ENCODE measurements around the gene SPSB1.

- 0 out of 2 replicates have a peak, but pooled peaks have one; percentile 28 for TF ChIP-seq POLR2AphosphoS5 (IDR thresholded peaks at IDR 0.05; ENCODE audit: low read length)
- no peak for TF ChIP-seq EP300 (IDR thresholded peaks at IDR 0.05; ENCODE audit: borderline replicate concordance in 1 of 2, control insufficient read depth in 1 of 2, low read depth in 2 of 2, low read length in 2 of 2)
- TF ChIP-seq, protein P1, sequence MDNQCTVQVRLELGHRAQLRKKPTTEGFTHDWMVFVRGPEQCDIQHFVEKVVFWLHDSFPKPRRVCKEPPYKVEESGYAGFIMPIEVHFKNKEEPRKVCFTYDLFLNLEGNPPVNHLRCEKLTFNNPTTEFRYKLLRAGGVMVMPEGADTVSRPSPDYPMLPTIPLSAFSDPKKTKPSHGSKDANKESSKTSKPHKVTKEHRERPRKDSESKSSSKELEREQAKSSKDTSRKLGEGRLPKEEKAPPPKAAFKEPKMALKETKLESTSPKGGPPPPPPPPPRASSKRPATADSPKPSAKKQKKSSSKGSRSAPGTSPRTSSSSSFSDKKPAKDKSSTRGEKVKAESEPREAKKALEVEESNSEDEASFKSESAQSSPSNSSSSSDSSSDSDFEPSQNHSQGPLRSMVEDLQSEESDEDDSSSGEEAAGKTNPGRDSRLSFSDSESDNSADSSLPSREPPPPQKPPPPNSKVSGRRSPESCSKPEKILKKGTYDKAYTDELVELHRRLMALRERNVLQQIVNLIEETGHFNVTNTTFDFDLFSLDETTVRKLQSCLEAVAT (IDR thresholded peaks at IDR 0.05) = no peak
- TF ChIP-seq TAF1 (IDR thresholded peaks at IDR 0.05; ENCODE audit: borderline replicate concordance, low read depth, low read length) = peak; percentile 42; the same call in 1 of the 2 replicates
- TF ChIP-seq SP1 (IDR thresholded peaks at IDR 0.05; ENCODE audit: low read depth, low read length) = peak; percentile 34
- no peak for TF ChIP-seq CTCF (IDR thresholded peaks at IDR 0.05 in 2 of 3, conservative IDR thresholded peaks at IDR 0.05 in 1 of 3; ENCODE audit: control insufficient read depth in 2 of 3, extremely low read depth in 1 of 3, insufficient read depth in 1 of 3, low read depth in 3 of 3, low read length in 3 of 3)
These were observed at the start of gene SPSB1 for GRCh38 chr1:9292361-9293240.

Measured in GM12878 (cell line).